ENCODE results near the gene ZNHIT2. TPM values are rescaled to one million over a fixed set of nuclear protein-coding genes. Genes with fewer than 3 reads are reported as not detected.

Gene ZNHIT2
- total and polyA plus RNA-seq, 2 of the 13 experiments (the other 11 are each of a cell fraction or from before 2014, with no cell fraction given) = 1.1 to 6.5 TPM

- peak; percentile 44 for TF ChIP-seq ZNF687 (CRISPR knock-in tag; IDR thresholded peaks at IDR 0.05)
- no peak for TF ChIP-seq ZGPAT (CRISPR knock-in tag; IDR thresholded peaks at IDR 0.05)
Measured at GRCh38 chr11:65071907-65072630, 45.4 kb downstream of the ZNHIT2 start (continued).

- Histone ChIP-seq H3K4me1 (ENCODE audit: insufficient read depth, low read length) (peaks cover 36% of the 10 kb centered on the region), H3K36me3 (replicated peaks in 1 of 2; ENCODE audit: control insufficient read depth in 1 of 2, insufficient read depth in 2 of 2, low read length in 2 of 2) (no peaks in the 10 kb centered on the region), H2AFZ (ENCODE audit: low read length) (no peak overlapping the region), H3K79me2 (ENCODE audit: insufficient read depth, low read length) (no peaks in the 10 kb centered on the region), H4K20me1 (ENCODE audit: insufficient read depth, low read length) (no peaks in the 10 kb centered on the region), H3K4me2 (ENCODE audit: low read depth, low read length) (no peak overlapping the region), H3K4me3 (replicated peaks in 1 of 3; ENCODE audit: insufficient read depth in 1 of 3, low read depth in 2 of 3, low read length in 3 of 3) (no peak overlapping the region), H3K27ac (ENCODE audit: extremely low read length, insufficient read depth, low read length) (peak overlapping the region; percentile 29), H3K9me3 (ENCODE audit: low read length) (no peaks in the 10 kb centered on the region), H3K9ac (ENCODE audit: insufficient read depth, low read depth, low read length) (0 out of 2 replicates have a peak overlapping the region, but pooled peaks have one; percentile 27), H3K27me3 (ENCODE audit: control insufficient read depth in 1 of 2, insufficient read depth in 2 of 2, low read length in 2 of 2) (no peaks in the 10 kb centered on the region)
- peak; percentile 63 for DNase-seq (ENCODE audit: low spot score)
- no peak for ATAC-seq
- no TSS peak for BruUV-seq (replicated peaks)
- ChIA-PET POLR2A (interaction anchor here (0.6 to 2.6 kb wide), 9 partner anchors 10 to 290 kb away, joined by 3 to 21 read pairs (median 4); partner anchors contain the start of genes ATG2A, BATF2, NAALADL1 and TM7SF2), CTCF (ENCODE audit: low intra/inter-chr PET ratio, low total read pairs) (no interaction called here)
- 14% methylated on average over 9 of the region's 9 CpGs for WGBS (ENCODE audit: low lambda C conversion rate)
- in situ Hi-C loops (cut with HindIII; ENCODE audit: extremely low pct_ligation_motif_present, low pct_unique_long_range_greater_than_20kb) (loop anchor here (5.0 kb wide), 1 partner anchor 42 kb away; the partner anchor contains the start of gene SNX15), intact Hi-C loops (cut with micrococcal nuclease; ENCODE audit: unreplicated experiment) (loop anchor here (1.0 kb wide), 1 partner anchor 56 kb away; no protein-coding TSS in a partner anchor)
- peak; percentile 72 for FAIRE-seq
- no peak for TF ChIP-seq HOXA9 (CRISPR knock-in tag; IDR thresholded peaks at IDR 0.05; ENCODE audit: borderline replicate concordance)
- TF ChIP-seq ZNF619 (CRISPR knock-in tag; IDR thresholded peaks at IDR 0.05) = no peak
- no peak for TF ChIP-seq ZNF501 (CRISPR knock-in tag; IDR thresholded peaks at IDR 0.05)
- no peak for TF ChIP-seq PTBP1 (IDR thresholded peaks at IDR 0.05; ENCODE audit: low read depth, low read length, poor library complexity, severe bottlenecking)
- TF ChIP-seq ZNF124 (CRISPR knock-in tag; IDR thresholded peaks at IDR 0.05) = no peak
- TF ChIP-seq ZNF34 (CRISPR knock-in tag; IDR thresholded peaks at IDR 0.05; ENCODE audit: borderline replicate concordance) = no peak
- TF ChIP-seq ZNF382 (CRISPR knock-in tag; IDR thresholded peaks at IDR 0.05; ENCODE audit: borderline replicate concordance) = no peak
- no peak for TF ChIP-seq NCOA5 (CRISPR knock-in tag; IDR thresholded peaks at IDR 0.05)
- TF ChIP-seq ATM (IDR thresholded peaks at IDR 0.05; ENCODE audit: borderline replicate concordance) = no peak
- no peak for TF ChIP-seq TRAFD1 (CRISPR knock-in tag; IDR thresholded peaks at IDR 0.05; ENCODE audit: borderline replicate concordance)
- no peak for TF ChIP-seq E2F2 (CRISPR knock-in tag; IDR thresholded peaks at IDR 0.05; ENCODE audit: borderline replicate concordance)
Measured at GRCh38 chr11:65069217-65069616, 48.3 kb downstream of the ZNHIT2 start.
